NCI-H128 (cell line): ENCODE measurements around the gene MYH6.
"Not testable (repeated sequence)": the region's sequence is repeated elsewhere in the genome, so short reads cannot be mapped to it uniquely, and the experiment has no call there.

ENCODE experiments used
- DNase-seq: peaks from one replicate; lab custom pipeline; 2025; ENCODE audit not compliant: unreplicated experiment; lab: John Stamatoyannopoulos, UW

Gene MYH6

DNA sequence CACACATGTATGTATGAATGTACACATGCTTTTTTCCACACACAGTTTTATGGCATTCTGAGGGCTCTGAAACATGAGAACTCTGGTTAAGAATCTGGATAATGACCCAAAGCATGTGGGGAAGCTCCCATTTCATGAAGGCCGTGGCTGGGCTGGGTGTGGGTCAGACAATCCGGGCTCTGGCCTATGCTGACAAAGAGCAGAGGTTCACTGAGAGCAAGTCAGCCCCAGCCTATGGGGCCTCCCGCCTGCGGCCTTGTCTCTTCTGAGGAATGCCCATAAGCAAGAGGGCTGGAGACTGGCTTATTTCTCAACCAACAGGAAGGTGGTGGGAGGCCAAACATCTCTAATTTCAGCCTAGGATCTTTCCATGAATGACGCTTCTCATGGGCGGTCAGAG lies 8.5 kb downstream of the MYH6 start:
- DNase-seq, result no peak

DNA sequence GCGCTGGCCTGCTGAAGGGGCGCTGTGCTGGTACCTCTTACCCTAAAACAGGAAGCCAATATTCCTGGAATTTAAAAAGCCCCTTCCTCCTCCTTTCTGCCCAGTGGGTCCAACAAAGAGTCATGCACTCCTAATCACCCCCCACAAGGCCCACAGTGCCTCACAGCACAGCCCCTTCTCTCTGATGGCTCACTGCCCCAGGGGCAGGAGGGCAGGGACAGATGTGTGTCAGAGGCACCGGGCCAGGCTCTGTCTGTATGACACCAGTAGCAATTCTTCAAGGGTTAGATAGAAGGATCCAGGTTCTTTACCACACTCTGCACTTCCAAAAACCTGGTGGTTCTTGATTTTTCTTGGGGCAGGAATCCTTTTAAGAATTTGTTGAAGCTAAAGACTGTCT lies 8.9 kb downstream of the MYH6 start:
- no peak for DNase-seq

DNA sequence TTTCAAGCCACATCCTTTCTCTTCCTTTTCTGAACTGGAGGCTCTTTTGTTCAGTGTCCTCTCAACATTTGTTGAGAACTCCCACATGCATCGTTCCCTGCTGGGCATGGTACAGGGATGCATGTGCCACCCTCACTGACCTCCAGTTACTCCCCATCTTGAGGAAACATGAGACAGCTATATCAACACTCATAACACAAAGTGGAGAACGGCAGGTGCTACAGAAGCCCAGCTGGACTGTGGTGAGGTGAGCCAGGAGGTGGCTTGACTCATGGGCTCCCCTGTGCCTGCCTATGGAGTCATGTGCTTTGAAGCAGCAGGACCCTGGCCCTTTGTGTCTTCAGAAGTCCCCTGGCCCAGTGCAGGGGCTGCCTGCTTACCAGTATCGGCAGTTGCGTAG lies 9.7 kb downstream of the MYH6 start:
- DNase-seq, result no peak

DNA sequence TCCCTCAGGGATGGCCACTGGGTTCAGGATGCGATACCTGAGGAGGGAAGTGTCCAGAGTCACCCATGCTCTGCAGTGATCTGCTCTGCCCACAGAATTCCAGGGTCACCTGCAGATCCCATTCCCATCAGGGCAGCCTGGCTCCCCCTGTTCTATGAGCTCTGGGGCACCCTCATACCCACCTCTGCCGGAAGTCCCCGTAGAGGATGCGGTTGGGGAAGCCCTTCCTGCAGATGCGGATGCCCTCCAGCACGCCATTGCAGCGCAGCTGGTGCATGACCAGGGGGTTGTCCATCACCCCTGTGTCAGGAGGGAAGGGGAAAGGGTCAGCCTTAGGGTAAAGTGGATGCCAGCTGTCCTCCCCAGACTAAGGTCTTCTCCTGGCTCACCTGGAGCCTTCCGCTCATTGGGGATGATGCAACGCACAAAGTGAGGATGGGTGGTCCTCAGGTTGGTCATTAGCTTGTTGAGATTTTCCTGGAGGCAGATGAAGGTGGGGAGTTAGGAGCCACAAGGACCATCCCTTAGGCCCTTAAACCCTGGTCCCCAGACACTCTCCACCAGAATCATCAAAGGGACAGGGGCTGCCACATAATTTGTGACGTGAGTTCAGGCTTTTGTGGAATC lies 11.2 kb downstream of the MYH6 start:
- DNase-seq, result no peak

DNA sequence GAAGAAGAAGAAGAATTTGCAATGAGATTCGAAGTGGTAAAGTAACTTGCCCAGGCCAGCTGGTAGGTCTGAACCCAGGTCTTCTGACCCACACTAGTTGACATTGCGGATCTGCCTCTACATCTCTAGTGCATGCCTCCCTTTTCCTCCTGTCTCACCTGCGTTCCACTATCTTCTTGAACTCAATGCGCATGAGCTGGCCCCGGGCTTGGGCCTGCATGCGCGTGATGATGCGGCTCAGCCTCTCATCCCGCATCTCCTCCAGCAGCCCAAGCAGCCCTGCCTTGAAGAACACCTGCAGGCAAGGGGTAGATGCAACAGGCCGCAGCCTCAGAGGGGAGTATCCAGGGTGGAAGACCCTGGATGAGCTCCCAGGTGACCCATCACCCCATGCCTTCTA lies 11.9 kb downstream of the MYH6 start:
- no peak for DNase-seq

DNA sequence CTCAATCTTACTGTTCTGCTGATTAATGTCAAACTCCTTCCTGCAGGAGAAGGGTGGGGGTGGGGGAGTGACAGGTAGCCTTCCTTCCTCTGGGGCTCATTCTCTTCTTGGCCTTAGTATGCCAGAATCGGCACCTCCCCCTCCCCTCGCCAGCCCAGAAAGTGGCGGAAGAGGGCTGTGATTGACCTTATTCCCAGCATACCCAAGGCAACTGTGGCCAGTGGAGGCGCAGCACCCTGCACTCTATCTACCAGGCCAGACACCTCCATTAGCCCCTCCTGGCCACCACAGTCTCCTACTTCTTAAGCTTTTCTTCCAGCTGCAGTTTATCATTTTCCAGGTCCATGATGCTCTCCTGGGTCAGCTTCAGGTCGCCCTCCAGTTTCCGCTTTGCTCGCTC lies 15.5 kb downstream of the MYH6 start:
- DNase-seq, result no peak

DNA sequence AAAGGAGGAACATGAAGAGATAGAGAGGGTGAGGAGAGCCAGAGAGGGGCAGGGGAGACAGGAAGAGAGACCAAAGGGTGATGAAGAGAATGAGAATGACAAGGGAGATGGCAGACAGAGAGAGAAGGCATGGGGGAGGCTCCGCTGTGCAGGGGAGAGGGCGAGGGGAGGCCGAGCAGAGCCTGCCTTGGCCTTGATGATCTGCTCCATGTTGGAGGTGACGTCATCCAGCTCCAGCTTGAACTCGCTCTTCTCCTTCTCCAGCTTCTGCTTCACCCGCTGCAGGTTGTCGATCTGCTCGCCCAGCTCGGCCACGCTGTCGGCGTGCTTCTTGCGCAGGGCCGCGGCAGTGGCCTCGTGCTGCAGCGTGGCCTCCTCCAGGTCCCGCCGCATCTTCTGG lies 18.2 kb downstream of the MYH6 start:
- DNase-seq, result not testable (repeated sequence)

DNA sequence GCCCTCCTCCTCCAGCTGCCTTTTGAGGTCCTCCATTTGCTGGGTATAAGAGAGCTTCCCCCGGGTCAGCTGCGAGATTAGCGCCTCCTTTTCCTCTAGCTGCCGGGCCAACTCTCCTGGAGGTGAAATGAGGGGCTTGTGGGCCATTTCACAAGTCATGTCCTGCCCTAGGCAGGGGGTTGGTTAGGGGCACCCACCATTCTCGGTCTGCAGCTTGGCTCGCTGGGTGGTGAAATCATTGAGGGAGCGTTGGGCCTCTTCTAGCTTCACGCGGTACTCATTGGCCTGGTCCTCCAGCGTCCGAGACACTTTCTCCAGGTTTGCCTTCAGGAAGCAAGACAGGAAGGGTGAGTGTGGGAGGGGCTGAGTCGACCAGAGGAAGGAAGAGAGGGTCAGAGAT lies 18.7 kb downstream of the MYH6 start:
- no peak for DNase-seq

DNA sequence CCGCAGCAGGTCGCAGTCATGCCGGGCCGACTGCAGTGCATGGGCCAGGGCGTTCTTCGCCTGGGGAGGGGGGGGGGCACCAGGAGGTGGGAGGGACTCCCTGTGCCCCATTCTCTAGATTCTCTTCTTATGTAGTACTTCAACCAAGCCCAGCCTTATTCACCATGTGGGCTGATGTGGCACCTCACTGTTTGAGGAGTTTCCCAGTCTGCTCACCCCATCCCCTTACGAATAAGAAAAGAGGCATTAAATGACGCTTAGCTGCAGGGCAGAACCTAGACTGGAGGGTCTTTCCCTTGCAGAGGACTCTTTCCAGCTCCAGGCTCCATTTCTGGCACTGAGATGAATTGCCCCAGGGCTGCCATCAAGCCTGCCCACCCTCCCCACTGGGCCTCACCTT lies 19.1 kb downstream of the MYH6 start:
- DNase-seq, result no peak

DNA sequence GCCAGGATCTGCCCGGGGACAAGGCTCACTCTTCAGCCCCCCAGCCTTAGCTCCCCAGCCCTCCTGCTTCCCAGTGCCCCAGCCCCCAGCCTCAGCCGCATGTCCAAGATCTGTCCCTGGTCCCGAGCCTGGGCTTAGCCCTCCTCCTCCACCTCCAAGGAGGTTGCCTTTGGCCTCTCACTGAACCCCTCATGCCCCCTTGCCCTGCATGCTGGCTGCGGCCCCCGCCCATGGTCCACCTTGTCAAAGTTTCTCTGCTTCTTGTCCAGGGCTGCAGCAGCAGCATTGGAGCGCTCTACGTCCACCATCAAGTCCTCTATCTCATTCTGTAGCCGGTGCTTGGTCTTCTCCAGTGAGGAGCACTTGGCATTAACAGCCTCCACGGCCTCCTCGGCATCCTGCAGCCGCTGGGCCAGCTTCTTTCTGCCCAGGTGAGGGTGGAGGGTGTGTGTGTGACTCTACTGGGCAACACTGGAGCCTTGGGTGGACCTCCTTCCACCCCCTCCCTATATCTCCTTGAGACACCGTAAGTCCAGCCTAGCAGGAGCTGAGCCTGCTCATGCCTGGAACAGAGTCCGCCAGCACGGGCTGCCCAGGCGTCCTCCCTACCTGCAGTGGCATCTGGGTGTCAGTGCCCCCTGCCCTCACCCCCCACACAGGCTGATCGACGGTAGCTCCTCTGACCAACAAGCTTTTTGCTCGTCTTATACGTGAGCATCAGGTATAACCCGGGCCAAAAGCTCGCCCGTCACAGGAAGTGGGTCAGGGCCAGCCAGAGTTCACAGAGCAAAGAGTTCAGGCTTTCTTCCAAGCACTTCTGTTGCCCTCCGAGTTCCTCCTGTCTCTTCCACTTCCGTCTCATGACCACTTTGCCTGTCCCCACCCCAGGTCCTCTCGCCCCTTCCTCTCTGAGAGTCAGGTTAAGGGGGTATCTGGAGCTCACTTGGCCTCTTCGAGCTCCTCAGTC lies 19.9 kb downstream of the MYH6 start:
- DNase-seq, result no peak

DNA sequence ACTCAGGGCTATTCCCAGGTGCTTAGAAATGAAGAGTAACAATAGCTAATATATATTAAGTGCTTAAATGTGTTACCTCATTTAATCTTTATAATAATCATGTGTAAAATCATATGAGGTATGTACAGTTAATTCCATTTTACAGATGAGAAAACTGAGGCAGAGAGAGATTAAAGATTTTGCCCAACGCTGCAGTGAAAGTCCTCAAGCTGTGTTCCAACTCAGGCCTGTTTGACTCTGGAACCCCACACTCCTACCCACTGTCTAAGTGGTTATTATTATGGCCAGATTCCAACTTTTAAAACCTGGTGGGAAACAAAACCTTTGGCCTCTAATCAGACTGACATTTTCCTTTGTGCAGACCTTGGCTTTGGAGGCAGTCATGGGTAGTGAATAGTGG lies 21.1 kb downstream of the MYH6 start:
- no peak for DNase-seq

DNA sequence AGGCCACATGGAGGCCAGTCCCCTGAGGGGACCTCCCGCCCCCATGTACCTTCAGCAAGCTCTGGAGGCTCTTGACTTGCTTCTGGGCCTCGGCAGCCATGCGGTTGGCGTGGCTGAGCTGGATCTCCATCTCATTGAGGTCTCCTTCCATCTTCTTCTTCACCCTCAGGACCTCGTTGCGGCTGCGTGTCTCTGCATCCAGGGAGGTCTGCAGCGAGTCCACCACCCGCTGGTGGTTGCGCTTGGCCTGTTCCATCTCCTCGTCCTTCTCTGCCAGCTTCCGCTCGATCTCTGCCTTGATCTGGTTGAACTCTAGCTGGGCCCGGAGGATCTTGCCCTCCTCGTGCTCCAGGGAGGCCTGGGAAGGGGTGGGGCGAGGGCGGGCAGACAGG lies 21.8 kb downstream of the MYH6 start:
- not testable (repeated sequence) for DNase-seq

DNA sequence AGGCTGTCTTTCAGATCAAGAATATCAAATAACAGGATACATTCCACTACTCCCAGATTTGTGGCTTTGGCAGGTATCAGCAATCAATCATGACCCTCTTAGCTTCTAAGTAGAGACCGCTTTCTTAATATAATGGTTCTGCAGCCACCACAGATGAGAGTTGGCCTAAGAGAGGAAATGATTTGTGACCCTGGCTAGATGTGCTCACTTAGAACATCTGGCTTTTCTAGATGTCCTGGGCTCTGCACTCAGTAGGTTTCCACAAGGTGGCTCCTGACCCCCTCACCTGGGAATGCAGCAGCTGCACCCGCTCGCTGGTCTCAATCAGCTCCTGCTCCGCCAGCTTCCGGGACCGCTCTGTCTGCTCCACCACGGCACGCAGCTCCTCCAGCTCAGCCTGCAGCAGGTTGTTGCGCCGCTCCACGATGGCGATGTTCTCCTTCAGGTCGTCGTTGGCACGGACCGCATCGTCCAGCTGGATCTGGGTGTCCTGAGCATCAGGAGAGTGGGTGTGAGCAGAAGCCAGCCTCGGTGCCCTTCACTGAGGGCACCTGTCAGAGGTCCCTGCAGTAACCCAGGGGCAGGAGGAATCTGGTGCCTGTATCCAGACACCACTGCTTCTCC lies 22.3 kb downstream of the MYH6 start:
- no peak for DNase-seq

DNA sequence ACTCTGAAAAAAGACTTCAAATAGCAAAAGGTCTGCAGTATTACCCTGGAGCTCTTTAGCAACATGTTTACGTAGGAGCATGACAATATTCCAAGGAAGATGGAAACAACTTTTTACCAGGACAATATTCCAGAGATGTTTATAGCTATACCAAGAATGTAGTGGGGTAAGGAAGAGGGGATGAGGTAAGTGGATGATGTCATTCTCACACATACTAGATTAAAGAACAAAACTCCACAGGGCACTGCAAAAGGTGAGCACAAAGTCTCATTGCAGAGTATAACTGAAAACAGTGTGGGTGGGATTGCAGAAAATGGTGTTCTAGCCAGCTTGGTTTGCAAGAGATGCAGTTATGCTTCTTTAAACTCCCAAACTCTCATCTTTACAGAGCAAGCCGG lies 22.8 kb downstream of the MYH6 start:
- DNase-seq, result no peak

DNA sequence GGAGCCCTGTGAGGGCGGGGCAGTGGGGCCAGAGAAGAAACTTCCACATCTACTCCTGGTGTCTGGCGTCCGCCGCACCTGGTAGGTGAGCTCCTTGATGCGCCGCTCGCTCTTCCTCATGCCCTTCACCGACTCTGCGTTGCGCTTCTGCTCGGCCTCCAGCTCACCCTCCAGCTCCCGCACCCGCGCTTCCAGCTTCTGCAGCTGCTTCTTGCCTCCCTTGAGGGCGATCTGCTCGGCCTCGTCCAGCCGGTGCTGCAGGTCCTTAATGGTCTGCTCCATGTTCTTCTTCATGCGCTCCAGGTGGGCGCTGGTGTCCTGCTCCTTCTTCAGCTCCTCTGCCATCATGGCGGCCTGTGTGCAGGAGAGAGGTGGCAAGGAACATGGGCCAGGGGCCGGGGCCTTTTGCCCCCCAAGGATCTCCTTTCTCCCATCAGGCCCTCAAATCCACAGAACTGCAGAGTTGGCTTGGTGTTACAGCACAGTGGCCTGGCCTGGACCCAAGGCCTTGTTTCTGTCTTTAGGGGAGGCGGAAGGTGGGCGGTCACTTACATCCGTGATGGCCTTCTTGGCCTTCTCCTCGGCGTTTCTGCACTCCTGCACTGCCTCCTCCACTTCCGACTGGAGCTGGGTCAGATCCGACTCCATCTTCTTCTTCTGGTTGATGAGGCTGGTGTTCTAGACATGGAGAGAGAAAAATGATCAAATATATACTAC lies 23.6 kb downstream of the MYH6 start:
- DNase-seq, result no peak

DNA sequence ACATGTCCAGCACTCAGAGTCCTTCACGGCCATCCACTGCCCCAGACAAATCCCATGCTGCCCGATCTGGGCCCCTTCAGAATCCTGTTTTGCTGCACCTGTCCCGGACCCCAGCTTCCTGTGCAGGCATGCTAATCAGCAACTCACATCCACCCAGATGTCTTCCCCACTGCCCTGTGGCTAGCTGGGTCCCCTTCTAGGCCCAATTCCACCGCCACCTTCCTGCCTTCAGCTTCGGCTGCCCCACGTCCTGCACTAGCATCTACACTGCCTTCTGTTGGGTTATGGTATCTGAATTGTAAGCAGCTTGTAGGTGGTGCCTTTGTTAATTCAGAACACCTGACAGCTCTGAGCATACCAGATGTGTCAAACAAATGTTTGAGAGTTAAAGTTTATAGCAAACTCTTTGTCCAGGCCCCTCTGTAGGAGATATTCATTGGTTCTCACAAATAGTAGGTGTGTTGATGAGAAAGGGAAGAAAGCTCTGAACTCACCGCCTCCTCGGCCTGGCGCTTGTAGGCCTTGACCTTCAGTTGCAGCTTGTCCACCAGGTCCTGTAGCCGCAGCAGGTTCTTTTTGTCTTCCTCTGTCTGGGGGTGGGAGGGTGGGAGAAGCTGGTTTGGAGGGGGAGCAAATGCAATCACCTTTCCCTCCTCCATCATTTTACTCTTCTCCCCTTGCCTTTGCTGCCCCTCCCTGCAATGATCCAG lies 25.2 kb downstream of the MYH6 start:
- no peak for DNase-seq

DNA sequence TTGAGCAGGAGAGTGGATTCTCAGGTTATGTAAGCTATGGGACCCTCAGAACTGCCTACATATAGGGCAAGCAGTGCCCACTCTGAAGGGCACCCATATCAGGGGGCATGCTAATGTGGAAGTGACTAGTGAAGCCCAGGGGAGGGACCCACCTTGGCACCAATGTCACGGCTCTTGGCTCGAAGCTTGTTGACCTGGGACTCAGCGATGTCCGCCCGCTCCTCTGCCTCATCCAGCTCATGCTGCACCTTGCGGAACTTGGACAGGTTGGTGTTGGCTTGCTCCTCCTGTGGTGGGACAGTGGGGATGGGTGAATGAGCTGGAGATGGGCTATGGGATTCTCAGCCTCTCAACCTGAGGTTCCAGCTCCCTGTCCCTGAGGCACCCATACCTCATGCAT lies 25.8 kb downstream of the MYH6 start:
- no peak for DNase-seq

DNA sequence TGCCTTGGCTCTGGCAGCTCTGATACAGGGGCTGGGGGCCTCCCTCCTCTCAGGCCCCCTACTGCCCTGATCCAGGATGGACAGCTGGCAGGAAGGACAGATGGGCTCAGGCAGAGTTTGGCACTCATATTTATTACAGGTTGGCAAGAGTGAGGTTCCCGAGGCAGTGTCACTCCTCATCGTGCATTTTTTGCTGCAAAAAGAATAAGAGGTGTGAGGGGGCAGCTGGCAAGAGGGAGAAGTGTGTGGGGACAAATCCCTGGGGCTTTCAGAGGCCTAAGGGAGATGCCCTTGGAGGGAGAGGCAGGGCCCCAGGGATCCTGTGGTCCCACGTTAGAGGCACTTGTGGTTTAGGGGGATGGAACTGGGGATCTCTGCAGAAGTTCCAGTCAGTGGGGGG lies 26.2 kb downstream of the MYH6 start:
- no peak for DNase-seq

DNA sequence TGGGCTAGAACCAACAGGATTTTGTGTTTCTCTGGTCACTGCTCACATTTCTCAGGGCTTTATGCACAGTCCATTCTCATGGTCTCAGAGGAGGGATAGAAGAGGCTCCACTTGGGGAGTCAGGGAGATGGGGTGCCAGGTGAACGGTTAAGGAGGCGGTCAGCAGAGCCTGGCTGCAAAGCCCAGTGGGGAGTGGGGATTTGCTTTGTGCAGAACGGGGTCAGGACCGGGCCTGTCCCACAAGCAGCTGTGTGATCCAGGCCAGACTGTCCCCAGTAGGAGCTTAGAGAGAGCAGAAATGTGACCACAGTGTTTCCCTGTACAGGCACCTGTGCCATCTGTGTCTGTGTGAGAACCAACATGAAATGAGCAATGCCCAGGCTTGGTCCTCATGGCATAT lies 27.1 kb downstream of the MYH6 start:
- DNase-seq, result no peak

DNA sequence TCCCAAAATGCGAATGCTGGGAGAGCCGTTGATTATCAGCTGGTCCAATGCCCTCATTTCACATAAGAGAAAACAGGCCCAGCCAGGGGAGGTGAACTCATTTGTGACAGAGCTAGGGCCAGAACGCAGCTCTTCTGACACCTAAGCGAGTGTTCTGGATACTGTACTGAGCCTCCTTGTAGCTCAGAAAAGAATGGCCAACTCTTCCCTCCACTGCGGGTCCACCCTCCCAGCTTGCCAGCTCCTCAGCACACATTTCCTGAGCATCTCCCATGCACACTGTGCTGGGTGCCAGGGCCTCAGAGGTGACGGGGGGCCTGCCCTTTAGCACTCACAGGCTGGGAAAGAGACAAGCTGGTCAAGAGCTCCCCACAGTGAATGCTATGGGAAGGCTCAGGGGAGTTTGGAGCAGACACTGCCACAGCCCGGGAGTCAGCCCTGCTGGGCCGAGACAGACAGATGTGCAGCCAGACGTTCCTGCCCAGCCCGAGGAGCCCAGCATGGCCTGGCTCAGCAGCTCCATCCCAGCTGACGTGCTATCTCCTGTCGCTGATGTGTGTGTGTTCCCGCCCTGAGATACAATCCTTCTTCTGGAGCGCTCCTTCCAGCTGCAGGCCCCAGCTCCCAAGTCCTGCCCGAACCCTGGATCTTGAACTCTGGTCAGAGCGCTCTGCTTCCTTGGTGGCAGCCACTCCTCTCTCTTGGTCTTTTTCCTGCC lies 27.7 kb downstream of the MYH6 start:
- DNase-seq, result no peak
